SU-DHL-6 (cell line): ENCODE results near the gene TWSG1.

Experiments
- CTCF ChIP-seq: fragments of 200-600 bp; sonication (generic); IDR thresholded peaks from one replicate; pipeline ENCODE4 v1.5.1; 2017; ENCODE audit warnings: antibody characterized with exemption, mild to moderate bottlenecking, low read length, moderate library complexity; ENCODE audit not compliant: insufficient read depth, poor library complexity, severe bottlenecking
- EZH2phosphoT487 ChIP-seq: fragments of 200-600 bp; sonication (generic), shearing (Covaris generic); conservative IDR thresholded peaks from 2 replicates; pipeline ENCODE4 v1.6.1; 2018; ENCODE audit warnings: mild to moderate bottlenecking, antibody characterized with exemption, low read length, moderate library complexity, mixed read lengths

GRCh38 chr18:9413576-9413975 is 79.0 kb downstream of the TWSG1 start:
- TF ChIP-seq CTCF = no peak
- no peak for TF ChIP-seq EZH2phosphoT487
